RKO (cell line): ENCODE measurements around the gene TRIM65.
"Not testable (repeated sequence)": the region's sequence is repeated elsewhere in the genome, so short reads cannot be mapped to it uniquely, and the experiment has no call there.

Experiments used
- DNase-seq: peaks from one replicate; pipeline ENCODE4 v3.0.0-alpha.2; 2016; ENCODE audit warnings: low spot score

TRIM65 gene

DNA sequence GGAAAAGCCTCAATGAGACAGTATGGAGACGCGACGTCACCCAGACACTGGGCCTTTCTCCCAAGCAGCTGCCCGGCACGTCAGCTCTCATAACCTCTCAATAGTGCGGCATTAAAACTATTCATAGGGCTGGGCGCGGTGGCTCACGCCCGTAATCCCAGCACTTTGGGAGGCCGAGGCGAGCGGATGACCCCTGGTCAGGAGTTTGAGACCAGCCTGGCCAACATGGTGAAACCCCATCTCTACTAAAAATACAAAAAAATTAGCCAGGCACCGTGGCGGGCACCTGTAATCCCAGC lies 45.1 kb downstream of the TRIM65 start:
- not testable (repeated sequence) for DNase-seq

GRCh38 chr17:75850928-75851692 lies 45.6 kb downstream of the TRIM65 start:
- peak; percentile 48 for DNase-seq

GRCh38 chr17:75849724-75850123 lies 47.0 kb downstream of the TRIM65 start:
- DNase-seq: no peak

- no peak for DNase-seq
Observed at GRCh38 chr17:75849279-75849646, 47.5 kb downstream of the TRIM65 start.

DNA sequence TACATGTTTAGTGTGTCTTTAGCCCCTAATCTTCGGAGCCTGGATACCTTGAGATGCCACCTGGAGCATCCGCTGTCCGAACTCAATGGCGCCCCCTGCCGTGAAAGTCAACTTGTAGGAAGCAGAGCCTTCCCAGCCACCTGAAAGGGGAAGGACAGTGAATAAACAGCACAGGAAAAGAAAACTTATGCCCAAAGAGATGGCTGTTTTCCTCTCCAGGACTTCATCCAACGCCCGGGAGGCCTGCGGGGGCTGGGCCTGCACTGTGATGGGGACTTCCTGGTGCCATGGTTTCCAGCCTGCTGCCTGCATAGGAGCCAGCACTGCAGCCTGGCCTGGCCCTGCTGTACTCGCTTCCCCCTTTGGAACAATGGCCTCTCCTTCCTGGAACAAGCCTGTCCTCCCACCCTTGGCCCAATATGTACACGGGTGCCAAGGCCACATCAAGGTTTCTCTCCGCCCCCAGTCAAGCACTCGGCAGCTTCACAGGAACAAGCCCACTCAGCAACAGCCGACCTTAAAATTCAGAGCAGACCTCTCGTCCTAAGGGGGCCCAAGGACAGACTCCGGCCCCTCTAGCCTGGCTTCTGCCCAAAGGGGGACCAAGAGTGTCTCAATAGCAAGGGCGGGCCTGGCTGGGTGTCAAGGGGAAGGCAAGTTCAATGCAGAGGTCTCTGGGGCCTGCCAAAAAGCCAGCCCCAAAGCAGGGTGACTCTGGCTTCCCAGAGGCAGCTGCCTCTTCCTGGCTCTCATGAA lies 48.0 kb downstream of the TRIM65 start:
- peak; percentile 31 for DNase-seq

DNA sequence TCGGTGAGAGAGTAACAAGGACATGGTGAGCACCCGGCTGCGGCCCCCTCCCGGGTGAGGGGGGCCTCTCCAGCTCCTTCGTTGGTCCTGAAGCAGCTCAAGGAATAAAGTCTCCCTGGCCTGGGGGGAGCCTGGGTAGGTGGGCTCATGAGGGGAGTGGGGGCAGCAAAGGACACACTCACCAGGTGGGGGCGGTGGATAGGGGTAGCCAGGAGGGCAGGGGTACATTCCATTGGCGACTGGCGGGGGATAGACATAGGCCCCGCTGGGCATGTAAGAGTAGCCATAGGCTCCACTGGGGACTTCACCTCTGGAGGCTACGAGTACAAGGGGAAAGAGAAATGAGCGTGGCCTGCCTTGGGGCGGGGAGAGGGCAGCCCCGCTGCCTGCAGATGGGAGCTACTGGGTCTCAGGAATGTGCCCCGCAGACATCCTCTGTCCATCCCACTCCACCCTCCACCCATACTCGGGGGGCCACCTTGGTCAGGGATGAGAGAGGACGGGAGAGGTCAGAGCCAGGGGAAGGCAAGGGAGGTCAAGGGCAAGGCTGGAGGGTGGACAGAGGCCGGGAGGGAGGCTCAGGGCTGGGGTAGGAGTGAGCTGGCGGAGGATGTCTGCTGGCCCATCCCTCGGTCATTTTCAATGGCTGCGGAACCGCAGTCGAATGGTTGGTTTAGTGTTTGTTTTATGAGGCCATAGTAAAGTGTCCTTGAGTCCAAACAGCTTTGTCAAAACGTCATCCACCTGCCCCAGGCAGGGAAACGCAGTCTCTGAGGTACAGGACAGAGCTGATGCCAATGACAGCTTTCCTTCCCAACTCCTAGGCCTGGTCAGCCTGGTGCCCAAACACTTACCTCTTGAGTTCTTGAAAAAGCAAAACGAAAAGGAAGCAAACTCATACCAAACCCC lies 48.9 kb downstream of the TRIM65 start:
- DNase-seq: no peak

DNA sequence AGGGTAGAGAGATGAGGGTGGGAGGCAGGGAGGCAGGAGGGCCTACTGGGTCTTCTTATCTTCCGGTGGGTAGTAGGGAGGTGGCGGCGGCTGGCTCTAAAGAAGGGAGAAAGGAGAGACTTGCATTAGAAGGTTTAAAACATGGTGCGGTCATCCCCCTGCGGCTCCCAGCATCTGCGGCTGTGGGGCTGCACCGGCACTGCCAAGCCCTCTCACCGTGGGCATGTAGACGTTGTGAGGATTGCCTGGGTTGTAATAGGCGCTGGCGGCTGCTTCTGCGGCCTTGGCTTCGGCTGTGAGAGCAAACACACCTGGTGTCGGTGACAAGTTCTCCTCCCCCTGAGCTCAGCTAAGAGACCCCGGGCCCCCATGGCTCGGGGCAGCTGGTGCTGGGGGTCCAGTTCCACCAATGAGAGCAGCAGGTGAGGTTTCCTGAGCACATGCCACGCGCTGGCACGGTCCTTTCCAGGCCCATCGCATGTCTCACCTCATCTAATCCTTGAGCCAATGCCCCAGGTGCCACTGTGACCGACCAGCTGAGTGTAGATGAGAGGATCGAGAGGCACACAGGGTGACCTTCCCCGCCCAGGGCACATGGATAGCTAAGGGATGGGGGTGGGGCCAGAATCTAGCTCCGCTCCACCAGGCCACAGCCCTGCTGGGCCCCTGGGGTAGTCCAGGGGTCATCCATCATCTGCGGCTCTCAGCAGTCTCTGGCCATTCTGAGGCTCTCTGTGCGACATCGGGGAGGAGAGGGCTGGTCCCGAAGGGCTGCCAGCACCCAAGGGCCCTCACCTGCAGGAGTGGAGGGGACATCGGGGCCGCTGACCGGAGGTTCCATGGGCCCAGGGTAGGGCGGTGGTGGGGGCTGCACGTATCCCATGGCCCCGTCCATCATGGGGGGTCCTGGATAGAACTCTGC lies 49.8 kb downstream of the TRIM65 start:
- no peak for DNase-seq

DNA sequence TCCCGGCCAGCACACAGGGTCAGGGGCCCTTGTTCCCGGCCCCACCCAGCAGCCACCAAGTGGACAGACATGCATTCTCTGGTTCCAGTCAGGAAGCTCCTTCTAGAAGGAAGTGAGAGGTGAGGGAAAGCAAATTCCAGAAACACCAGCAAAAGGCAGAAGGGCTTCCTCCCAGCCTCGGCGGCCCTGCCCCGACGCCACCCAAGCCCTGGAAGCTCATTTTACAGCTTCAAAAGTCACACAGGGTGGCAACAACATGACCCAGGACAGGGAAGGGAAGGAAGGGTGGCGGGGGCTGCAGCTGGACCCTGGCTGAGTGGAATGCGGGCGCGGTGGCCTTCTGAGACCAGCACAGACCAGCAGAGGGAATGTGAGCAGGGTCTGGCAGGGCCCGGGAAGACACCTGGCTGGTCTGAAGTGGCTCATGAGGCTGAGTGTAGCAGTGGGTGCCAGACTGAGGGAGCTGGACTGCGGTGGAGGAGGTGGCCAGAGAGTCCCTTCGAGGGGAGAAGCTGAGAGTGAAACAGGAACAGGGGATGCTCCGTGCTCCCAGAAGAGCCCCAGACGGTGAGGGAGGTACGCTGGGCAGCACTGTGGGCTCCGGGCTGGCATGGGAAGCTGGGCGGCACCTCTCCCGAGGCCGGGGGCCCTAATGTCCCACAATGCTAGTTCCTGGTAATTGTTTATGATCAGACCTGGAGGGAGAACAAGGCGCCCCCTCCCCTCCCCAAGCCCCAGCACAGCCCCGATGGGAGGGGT lies 50.6 kb downstream of the TRIM65 start:
- DNase-seq: no peak

GRCh38 chr17:75845058-75845711 lies 51.6 kb downstream of the TRIM65 start:
- DNase-seq: peak; percentile 81

- DNase-seq: no peak
Observed at GRCh38 chr17:75844530-75845057, 52.2 kb downstream of the TRIM65 start.

DNA sequence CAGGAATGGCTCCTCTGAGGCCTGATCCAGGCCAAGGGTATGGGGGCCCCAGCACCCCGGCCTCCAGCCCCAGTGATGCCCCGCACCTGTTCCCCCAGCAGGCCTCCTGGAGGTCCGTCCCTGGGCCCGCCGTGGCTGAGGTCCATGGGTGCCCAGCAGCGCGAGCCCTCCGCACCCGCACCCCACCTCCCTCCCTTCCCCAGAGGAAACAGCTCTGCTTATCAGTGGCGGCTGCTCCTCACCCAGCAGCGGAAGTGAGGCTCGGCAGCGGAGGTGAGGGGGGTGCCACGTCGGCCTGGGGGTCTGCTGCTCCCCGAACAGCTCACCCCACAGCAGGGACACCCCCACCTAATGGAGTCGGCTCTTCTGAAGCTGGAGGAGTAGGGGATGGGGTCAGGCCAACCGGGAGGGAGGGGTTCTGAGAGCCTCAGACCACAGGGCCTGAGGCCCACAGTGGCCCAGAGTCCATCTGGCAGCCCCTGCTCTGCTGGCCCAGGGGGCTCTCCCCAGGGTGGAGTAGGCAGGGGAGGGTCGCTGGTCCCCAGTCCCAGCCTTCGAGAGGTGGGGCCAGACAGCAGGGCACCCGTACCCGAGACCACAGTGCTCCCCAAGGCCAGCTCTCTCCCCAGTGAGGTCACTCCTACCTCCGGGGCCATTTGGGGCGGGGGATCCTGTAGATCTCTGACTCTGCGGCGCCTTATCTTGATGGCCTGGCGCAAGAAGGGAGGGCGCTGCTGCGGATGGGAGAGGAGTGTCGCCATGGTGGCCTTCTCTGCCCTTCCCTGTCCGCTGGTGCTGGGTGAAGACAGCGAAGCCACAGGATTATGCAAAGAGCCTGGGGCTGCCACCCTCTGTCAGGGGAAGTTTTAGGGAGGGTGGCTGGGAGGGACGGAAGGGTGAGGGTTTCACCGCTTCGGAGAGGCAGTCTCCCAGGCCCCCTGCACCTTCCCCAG lies 52.9 kb downstream of the TRIM65 start, which contains the start of gene UNC13D:
UNC13D (minus strand) TSS at position 828 of the 953 bp plus-strand sequence; CDS start at position 761, 67 bp downstream.
- DNase-seq: no peak

GRCh38 chr17:75842963-75843576 lies 53.7 kb downstream of the TRIM65 start:
- no peak for DNase-seq

- DNase-seq: no peak
Observed at GRCh38 chr17:75842411-75842810, 54.3 kb downstream of the TRIM65 start.

- no peak for DNase-seq
Observed at GRCh38 chr17:75840799-75841164, 56.0 kb downstream of the TRIM65 start.

DNA sequence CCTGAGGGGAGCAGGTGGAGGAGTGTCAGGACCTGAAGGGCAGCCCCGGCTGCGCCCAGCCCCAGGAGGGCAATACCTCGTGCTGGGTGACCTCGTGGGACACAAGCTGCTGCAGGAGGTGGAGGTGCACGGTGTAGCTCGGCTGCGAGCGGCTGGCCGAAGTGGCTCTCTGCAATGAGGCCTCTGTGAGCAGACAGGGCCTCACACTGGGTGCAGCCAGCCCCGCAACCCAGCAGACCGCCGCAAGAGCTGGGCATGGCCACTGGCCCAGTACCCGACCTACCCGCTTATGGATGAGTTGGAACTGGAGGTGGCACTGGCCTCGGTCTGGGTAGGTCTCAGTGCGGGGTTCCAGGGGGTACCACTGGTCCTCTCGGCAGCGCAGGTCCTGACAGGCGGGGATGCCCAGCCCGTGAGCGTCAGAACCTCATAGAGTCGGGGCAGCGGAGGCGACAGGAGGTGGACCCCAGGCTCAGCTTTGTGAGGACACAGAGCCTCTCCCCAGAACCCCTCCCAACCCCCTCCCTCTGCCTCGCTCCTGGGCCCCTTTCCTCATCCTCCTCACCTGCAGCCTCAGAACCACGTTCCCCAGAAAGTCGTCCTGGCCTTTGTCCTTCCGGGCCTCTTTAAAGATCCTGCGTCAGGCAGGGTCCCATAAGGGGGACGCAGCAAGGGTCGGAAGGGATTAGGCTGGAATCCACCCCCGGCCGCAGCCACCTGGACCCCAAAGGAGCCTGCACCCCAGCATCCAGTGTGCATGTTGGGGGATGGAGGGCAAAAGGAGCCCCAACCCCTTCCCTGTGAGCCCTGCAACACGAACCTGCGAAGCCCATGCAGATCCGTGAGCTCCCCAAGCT lies 56.6 kb downstream of the TRIM65 start:
- DNase-seq: no peak
